Common myeloid progenitor, CD34-positive (primary cell): ENCODE data around the gene COPB2.
A peak's percentile ranks its signal among the peaks of the same experiment; 100 is the strongest.
"Not testable (repeated sequence)": the region's sequence is repeated elsewhere in the genome, so short reads cannot be mapped to it uniquely, and the experiment has no call there.

Experiments used
- CTCF ChIA-PET: fragments of 350-600 bp; sonication (Branson Sonifier 250); formaldehyde crosslinking; loops from one replicate; lab custom pipeline; 2021; ENCODE audit warnings: antibody characterized with exemption; lab: Charles Lee
- POLR2A ChIA-PET: fragments of 350-600 bp; sonication (Branson Sonifier 250); formaldehyde crosslinking; loops from one replicate; lab custom pipeline; 2021; ENCODE audit warnings: antibody characterized with exemption; lab: Charles Lee
- DNase-seq, 3 donors: peaks; one replicate each; pipeline versions ENCODE4 v3.0.0 to v3.0.0-alpha.2; 2013
- H3K27ac ChIP-seq, 2 experiments: 1 replicate in 1 of 2; 2 replicates in 1 of 2; pipeline ENCODE4 v1.7.0; 2013; ENCODE audit warnings: inconsistent platforms in 2 of 2, low read length in 2 of 2, mild to moderate bottlenecking in 2 of 2, low read depth in 1 of 2, moderate library complexity in 1 of 2; ENCODE audit not compliant: severe bottlenecking in 2 of 2, insufficient read depth in 1 of 2, poor library complexity in 1 of 2
- H3K27me3 ChIP-seq, 5 experiments: replicated peaks in 2 of 5; 1 replicate in 3 of 5; 2 replicates in 2 of 5; pipeline versions ENCODE4 v1.6.1 to v1.7.0; 2013; ENCODE audit warnings: low read length in 4 of 5, mild to moderate bottlenecking in 2 of 5, moderate library complexity in 2 of 5, inconsistent platforms in 1 of 5; ENCODE audit not compliant: insufficient read depth in 5 of 5, control insufficient read depth in 4 of 5
- H3K36me3 ChIP-seq, 4 experiments: 1 replicate in 2 of 4; 2 replicates in 2 of 4; pipeline versions ENCODE4 v1.6.1 to v1.7.0; 2013; ENCODE audit warnings: low read length in 3 of 4, control low read depth in 1 of 4, mild to moderate bottlenecking in 1 of 4; ENCODE audit not compliant: control insufficient read depth in 4 of 4, insufficient read depth in 4 of 4
- H3K4me1 ChIP-seq, 4 experiments: 1 replicate in 3 of 4; 2 replicates in 1 of 4; pipeline versions ENCODE4 v1.6.1 to v1.7.1; 2013; ENCODE audit warnings: low read length in 3 of 4, mild to moderate bottlenecking in 3 of 4, control low read depth in 1 of 4, inconsistent platforms in 1 of 4, moderate library complexity in 1 of 4; ENCODE audit not compliant: control insufficient read depth in 4 of 4, insufficient read depth in 4 of 4; ENCODE audit errors: control extremely low read depth in 1 of 4
- H3K4me3 ChIP-seq, 7 experiments: 1 replicate in 4 of 7; 2 replicates in 3 of 7; pipeline versions ENCODE4 v1.5.1 to v1.7.0; 2013; ENCODE audit warnings: mild to moderate bottlenecking in 7 of 7, low read length in 6 of 7, moderate library complexity in 6 of 7, inconsistent platforms in 2 of 7, low read depth in 2 of 7, control low read depth in 1 of 7; ENCODE audit not compliant: insufficient read depth in 4 of 7, control insufficient read depth in 1 of 7; ENCODE audit errors: extremely low read depth in 1 of 7
- H3K9me3 ChIP-seq, 5 experiments: 1 replicate in 4 of 5; 2 replicates in 1 of 5; pipeline versions ENCODE4 v1.6.1 to v1.7.1; 2013; ENCODE audit warnings: low read length in 4 of 5, mild to moderate bottlenecking in 2 of 5, inconsistent platforms in 1 of 5, low read depth in 1 of 5, moderate library complexity in 1 of 5; ENCODE audit not compliant: control insufficient read depth in 4 of 5, insufficient read depth in 2 of 5; ENCODE audit errors: control extremely low read depth in 1 of 5
- WGBS: methylation state at CpG from one replicate; pipeline ENCODE4 v1.1.5; 2013; ENCODE audit not compliant: insufficient coverage; 5-methylcytosine and 5-hydroxymethylcytosine counted together

COPB2 gene

DNA sequence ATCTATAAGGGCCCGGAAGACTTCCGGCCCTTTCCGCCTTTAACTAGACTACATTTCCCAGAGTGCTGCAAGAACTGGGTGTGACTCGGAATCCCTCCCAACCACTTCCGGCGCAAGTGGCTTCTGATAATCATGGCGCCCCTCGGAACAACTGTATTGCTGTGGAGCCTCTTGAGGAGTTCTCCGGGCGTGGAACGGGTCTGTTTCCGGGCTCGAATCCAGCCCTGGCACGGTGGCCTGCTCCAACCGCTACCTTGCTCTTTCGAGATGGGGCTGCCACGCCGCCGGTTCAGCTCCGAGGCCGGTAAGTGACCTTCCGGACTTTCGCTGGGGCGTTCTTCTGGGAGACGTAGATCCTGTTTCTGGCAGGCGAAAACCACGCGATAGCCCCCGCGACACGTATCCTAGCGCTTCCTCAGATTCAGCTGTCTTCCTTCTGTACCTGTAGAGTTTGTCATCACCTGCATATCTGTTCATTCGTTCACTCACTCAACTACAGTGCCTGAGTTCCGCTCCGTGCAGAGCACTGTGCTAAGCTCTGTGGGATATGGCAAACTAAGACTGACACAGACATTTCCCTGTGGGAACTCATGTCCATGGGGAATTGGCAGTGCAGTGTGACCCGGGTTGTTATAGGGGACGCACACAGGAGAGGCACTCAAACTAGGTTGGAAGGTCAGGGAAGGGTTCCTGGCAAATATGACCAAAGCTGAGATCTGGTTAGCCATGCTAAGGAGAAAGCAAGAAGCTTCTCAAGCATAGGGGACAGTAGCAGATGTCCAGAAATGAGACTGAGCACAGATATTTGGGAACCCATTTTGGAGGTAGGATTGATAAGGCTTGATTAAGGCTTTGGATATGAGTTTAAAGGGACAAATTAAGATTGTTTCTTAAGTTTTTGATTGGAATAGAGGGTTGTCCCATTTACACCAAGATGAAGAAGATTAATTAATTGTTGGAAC is 45.3 kb downstream of the COPB2 start, which contains the start of gene MRPS22:
Gene MRPS22, plus strand, starts transcription at position 126 of the 962 bp plus-strand sequence. Its CDS starts 7 bp downstream, at position 133.
- WGBS: 0% methylated on average over 37 of the region's 37 CpGs
- Histone ChIP-seq H3K4me1 (peaks cover 9 to 23% (median 14%) of the 10 kb centered on the region in 4 experiments), H3K36me3 (peaks cover 6 to 27% (median 14%) of the 10 kb centered on the region in 4 experiments), H3K27me3 (peaks cover 0 to 11% (median 0%) of the 10 kb centered on the region in 5 experiments), H3K4me3 (peak within 1 kb of the TSS; percentile 79 to 99 (median 87)), H3K9me3 (no peaks in the 10 kb centered on the region), H3K27ac (peak within 1 kb of the TSS; percentile 92 to 94)
- CTCF ChIA-PET: interaction anchor here (0.7 to 1.1 kb wide), 2 partner anchors 10 to 400 kb away, joined by 3 to 6 read pairs; no protein-coding TSS in a partner anchor
- POLR2A ChIA-PET: interaction anchor here (0.9 kb wide), 1 partner anchor 45 kb away, joined by 3 read pairs; the partner anchor contains the start of gene COPB2
- DNase-seq: peak; percentile 89 to 94 (median 91)

DNA sequence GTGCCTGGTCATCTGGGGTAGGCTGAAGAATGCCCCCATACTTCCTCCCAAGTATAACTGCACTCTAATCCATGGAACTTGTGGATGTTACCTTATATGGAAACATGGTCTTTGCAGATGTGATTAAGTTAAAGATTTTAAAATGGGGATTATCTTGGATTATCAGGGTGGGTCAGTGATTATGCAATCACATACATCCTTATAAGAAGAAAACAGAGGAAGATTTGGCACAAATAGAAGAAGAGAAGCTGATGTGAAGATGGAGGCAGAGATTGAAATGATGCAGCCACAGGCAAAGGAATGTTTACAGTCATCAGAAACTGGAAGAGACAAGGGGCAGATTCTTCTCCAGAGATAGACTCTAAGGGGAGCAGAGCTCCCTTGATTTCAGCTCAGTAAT is 47.4 kb downstream of the COPB2 start:
- H3K9me3 ChIP-seq: no peaks in the 10 kb centered on the region
- CTCF ChIA-PET: interaction anchor here (1.0 to 4.4 kb wide), 4 partner anchors 12 to 925 kb away, joined by 3 to 18 read pairs (median 6); no protein-coding TSS in a partner anchor
- H3K4me1 ChIP-seq: peaks cover 9 to 38% (median 21%) of the 10 kb centered on the region in 4 experiments
- POLR2A ChIA-PET: no interaction called here
- no peak overlapping the region for H3K27ac ChIP-seq
- H3K4me3 ChIP-seq: no peak overlapping the region
- peaks cover 1 to 6% (median 3%) of the 10 kb centered on the region in 4 experiments for H3K36me3 ChIP-seq
- H3K27me3 ChIP-seq: peaks cover 0 to 11% (median 0%) of the 10 kb centered on the region in 5 experiments
- no peak for DNase-seq

DNA sequence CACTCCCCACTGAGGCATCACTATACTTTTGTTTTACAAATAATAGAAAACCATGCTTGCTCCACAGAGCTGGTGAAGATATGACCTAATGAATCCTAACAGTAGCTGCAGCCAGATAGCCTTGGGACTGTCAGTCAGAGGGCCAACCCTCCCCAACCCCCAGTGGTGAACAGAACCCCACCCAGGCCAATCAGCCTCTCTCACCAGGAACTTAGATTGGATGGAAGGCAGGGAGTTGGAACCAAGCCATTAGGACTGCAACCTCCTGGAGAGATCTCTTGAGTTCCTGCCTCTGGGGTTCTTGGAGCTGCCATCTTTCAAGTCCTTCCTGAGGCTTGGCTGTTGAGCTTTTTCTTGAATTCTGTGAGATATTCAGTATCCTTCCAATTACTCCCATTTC is 48.7 kb downstream of the COPB2 start:
- Histone ChIP-seq H3K27me3 (peaks cover 0 to 11% (median 0%) of the 10 kb centered on the region in 5 experiments), H3K27ac (no peak overlapping the region), H3K4me1 (peaks cover 9 to 38% (median 21%) of the 10 kb centered on the region in 4 experiments), H3K9me3 (no peaks in the 10 kb centered on the region), H3K4me3 (no peak overlapping the region), H3K36me3 (no peaks in the 10 kb centered on the region)
- ChIA-PET CTCF (interaction anchor here (1.6 to 4.4 kb wide), 3 partner anchors 11 to 228 kb away, joined by 6 to 18 read pairs (median 9); no protein-coding TSS in a partner anchor), POLR2A (no interaction called here)
- DNase-seq: no peak

DNA sequence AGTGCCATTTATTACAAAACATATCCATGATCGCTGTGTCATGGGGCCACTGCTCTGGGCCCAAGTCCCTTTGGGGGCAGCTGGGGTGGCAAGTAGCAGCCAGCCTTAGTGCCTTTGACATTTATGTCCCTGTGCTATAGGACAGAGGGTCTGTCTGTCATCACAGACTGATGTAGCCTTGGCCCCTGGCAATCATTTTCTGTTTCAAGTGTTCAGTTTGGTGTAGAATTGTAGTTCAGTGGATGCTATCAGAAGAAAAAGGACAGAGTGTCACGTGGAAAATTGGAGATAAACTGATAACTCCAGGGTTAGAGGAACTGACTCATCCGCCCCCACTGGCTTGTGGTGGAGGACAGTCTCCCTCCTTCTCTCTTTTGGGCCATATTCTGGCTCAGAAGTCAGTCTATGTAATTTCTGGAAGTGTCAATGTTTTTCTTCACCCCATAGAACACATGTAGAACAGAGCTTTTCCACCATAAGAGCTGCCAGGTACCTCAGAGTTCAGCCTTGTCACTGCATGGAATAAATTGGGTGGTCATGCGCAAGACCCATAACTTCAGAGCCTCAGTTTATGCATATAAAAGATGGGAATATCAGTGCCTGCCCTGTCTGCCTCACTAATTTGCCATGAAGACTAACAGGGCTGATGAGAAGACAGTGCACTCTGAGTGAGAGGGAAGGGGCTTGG is 50.1 kb downstream of the COPB2 start:
- no peak overlapping the region for H3K27ac ChIP-seq
- ChIA-PET CTCF (interaction anchor here (4.4 kb wide), 1 partner anchor 9 kb away, joined by 18 read pairs; no protein-coding TSS in a partner anchor), POLR2A (no interaction called here)
- H3K9me3 ChIP-seq: no peaks in the 10 kb centered on the region
- peaks cover under 1 to 26% (median 11%) of the 10 kb centered on the region in 4 experiments for H3K4me1 ChIP-seq
- WGBS: 55% methylated on average over 4 of the region's 4 CpGs
- no peak overlapping the region for H3K4me3 ChIP-seq
- peaks cover 0 to 11% (median 0%) of the 10 kb centered on the region in 5 experiments for H3K27me3 ChIP-seq
- no peaks in the 10 kb centered on the region for H3K36me3 ChIP-seq
- DNase-seq: peak; percentile 34 to 79 (median 71)

DNA sequence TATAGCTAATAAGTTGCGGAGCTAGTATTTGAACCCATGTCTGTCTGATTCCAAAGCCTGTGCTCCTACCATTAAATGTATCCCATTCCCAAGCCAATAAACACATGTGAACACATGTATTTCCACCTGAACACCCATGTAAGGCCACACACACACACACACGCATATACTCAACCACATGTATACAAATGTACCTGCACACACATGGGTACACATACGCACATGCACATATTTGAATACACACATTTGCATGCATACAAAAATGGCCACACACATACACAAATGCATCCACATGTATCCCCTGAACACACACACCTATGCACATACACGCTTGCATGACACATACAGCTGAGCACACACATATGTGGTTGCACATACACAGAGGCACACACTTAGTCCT is 51.0 kb downstream of the COPB2 start:
- no peak for DNase-seq
- H3K27me3 ChIP-seq: peaks cover 0 to 11% (median 0%) of the 10 kb centered on the region in 5 experiments
- WGBS: 89% methylated on average over 4 of the region's 4 CpGs
- no peaks in the 10 kb centered on the region for H3K36me3 ChIP-seq
- CTCF ChIA-PET: interaction anchor here (4.4 kb wide), 1 partner anchor 8 kb away, joined by 18 read pairs; no protein-coding TSS in a partner anchor
- no peak overlapping the region for H3K27ac ChIP-seq
- POLR2A ChIA-PET: no interaction called here
- no peaks in the 10 kb centered on the region for H3K9me3 ChIP-seq
- H3K4me3 ChIP-seq: no peak overlapping the region
- peaks cover 0 to 26% (median 9%) of the 10 kb centered on the region in 4 experiments for H3K4me1 ChIP-seq

DNA sequence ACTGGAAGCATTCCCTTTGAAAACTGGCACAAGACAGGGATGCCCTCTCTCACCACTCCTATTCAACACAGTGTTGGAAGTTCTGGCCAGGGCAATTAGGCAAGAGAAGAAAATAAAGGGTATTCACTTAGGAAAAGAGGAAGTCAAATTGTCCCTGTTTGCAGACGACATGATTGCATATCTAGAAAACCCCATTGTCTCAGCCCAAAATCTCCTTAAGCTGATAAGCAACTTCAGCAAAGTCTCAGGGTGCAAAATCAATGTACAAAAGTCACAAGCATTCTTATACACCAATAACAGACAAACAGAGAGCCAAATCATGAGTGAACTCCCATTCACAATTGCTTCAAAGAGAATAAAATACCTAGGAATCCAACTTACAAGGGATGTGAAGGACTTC is 54.8 kb downstream of the COPB2 start:
- CTCF ChIA-PET, H3K9me3 ChIP-seq, H3K36me3 ChIP-seq, H3K4me3 ChIP-seq, H3K27ac ChIP-seq, POLR2A ChIA-PET, DNase-seq: not testable (repeated sequence)
- Histone ChIP-seq H3K4me1 (peaks cover 0 to 20% (median 8%) of the 10 kb centered on the region in 4 experiments), H3K27me3 (peaks cover 0 to 21% (median 8%) of the 10 kb centered on the region in 5 experiments)
- no CpG with 5 or more reads among the region's 1 CpG for WGBS
